ENCODE data around the gene GLP2R.

- TF ChIP-seq CTCF (IDR thresholded peaks at IDR 0.05) (no peak), ELF4 (CRISPR knock-in tag; IDR thresholded peaks at IDR 0.05; ENCODE audit: low read depth) (no peak), ARID4B (CRISPR knock-in tag; IDR thresholded peaks at IDR 0.05; ENCODE audit: borderline replicate concordance) (no peak), TEAD4 (CRISPR knock-in tag; IDR thresholded peaks at IDR 0.05) (no peak), TCF7 (CRISPR knock-in tag; IDR thresholded peaks at IDR 0.05; ENCODE audit: low read depth) (no peak), CBFB (CRISPR knock-in tag; IDR thresholded peaks at IDR 0.05; ENCODE audit: low read depth) (no peak), MAX (CRISPR knock-in tag; IDR thresholded peaks at IDR 0.05) (no peak), NFYB (CRISPR knock-in tag; conservative IDR thresholded peaks at IDR 0.05; ENCODE audit: low read depth) (no peak), ETV6 (CRISPR knock-in tag; IDR thresholded peaks at IDR 0.05) (no peak)
Measured at GRCh38 chr17:9801505-9801904, 24.2 kb upstream of the GLP2R start.
